ENCODE data around the gene CDC42EP1.

The CDC42EP1 gene

DNA sequence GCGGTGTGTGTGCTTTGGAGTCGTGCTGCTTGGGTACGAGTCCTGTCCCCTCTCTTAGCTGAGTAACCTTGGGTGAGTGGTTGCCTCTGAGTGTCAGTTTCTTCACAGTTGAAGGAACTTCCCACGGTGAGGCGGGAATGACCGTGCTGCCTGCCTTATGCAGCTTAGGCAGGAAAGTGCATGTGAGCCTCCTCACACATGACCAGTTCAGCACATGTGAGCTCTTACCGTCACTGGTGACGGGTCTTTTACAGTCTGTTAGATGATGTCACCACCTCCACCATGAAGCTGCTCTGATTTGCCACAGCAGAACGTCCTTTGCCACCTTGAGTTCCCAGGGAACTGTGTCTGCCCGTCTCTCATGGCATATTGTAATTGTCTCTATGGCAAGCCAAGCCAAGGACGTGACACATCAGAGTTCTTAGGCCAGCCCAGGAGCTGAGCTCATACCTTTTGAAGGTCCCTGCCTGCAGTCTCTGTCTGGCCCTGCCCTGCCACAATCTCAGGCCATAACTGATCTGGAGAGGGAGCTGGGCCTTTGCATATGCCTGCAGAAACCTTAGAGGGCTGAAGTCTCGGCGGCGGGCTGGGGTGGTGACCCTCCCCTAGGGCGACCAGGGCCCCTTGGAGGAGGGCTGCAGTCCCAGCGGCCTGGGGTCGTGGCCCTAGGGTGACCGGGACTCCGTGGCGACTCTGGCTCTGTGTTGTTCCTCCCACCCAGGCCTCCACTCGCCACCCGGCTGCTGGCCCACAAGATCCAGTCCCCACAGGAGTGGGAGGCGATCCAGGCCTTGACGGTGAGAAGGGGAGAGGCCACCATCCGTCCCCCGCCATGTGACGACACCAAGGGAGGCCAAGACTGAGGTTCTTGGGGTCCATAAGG, 56.2 kb downstream of the CDC42EP1 start:
- peak; percentile 46 to 68 (median 47) for DNase-seq

DNA sequence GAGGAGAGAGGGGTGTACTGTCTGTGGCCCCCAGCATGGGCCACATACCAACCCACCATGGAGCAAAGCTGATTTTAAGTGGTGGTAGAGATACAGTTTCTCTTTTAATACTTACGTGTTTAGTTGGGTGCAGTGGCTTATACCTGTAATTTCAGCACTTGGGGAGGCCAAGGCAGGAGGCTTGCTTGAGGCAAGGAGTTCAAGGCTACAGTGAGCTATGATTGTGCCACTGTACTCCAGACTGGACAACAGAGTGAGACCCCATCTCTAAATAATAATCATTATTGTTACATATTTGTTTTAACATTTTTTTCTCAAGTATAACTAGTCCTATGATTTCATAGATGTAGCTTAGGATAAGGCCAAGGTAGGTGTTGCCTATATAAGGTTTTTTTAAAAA, 57.2 kb downstream of the CDC42EP1 start:
- DNase-seq: no peak

DNA sequence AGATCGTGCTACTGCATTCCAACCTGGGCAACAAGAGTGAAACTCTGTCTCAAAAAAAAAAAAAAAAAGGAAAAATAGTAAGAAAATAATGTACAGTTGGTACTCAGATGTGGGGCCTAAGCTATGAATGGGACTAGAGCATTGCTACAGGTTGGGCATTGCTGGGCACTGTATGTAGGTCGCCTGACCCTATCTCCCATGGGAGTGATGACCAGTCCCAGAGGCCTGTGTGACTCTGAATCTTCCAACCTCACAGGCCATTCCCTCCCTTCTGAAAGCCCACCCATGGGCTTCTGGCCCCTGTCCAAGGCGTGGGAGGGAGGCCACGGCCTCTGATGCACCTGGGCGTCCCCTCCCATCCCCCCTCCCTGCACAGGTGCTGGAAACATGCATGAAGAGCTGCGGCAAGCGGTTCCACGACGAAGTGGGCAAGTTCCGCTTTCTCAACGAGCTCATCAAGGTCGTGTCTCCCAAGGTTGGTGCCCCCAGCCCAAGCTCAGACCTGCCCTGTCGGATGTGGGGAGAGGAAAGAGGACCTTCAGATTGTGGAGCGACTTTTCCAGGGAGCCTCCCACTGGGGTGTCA, 57.9 kb downstream of the CDC42EP1 start:
- DNase-seq: no peak

DNA sequence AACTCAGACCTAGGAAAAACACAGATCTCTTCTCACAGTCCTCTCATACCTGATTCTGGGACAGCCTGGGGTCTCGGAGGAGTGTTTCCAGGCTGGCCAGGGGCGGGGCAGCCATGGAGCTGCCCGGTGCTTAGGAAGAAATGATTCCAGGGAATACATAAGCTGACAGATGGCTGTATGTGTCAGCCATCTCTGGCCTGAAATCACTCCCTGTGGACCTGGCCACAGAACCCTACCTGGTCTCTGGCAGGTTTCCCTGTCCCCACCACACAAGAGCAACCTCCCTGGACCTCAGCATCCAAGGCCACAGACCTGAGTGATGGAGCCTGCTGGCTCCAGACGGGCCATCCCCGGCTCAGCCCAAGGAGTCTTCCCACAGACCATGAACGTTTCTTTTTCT, 58.4 kb downstream of the CDC42EP1 start:
- DNase-seq: no peak

All from suppressor macrophage treated with lipopolysaccharide for 1 hour (primary cell).